Measurements from ENCODE around the gene FRMD6.

- TF ChIP-seq CTCF (IDR thresholded peaks at IDR 0.05; ENCODE audit: insufficient read depth, low read length, poor library complexity, severe bottlenecking) (no peak), EZH2phosphoT487 (conservative IDR thresholded peaks at IDR 0.05; ENCODE audit: low read length) (no peak)
Measured at GRCh38 chr14:51613416-51613815, 38.3 kb upstream of the FRMD6 start.
